Trophoblast cell (in vitro differentiated cells and primary cell): ENCODE measurements around the gene ZMYND19.

Experiments
- DNase-seq, 2 donors: peaks; one replicate each; pipeline ENCODE4 v3.0.0-alpha.2; 2016
- H2AFZ ChIP-seq: 2 replicates; pipeline ENCODE4 v1.6.1; 2013; ENCODE audit warnings: low read length, moderate library complexity, mild to moderate bottlenecking; ENCODE audit not compliant: insufficient read depth, poor library complexity
- H2AK5ac ChIP-seq: 2 replicates; pipeline ENCODE4 v1.6.1; 2013; ENCODE audit warnings: mild to moderate bottlenecking, low read length
- H2BK120ac ChIP-seq: 2 replicates; pipeline ENCODE4 v1.6.1; 2013; ENCODE audit warnings: low read length, mild to moderate bottlenecking, moderate library complexity; ENCODE audit not compliant: insufficient read depth, poor library complexity
- H2BK12ac ChIP-seq: 2 replicates; pipeline ENCODE4 v1.6.1; 2013; ENCODE audit warnings: mild to moderate bottlenecking, low read length, moderate library complexity
- H2BK5ac ChIP-seq: 2 replicates; pipeline ENCODE4 v1.6.1; 2013; ENCODE audit warnings: low read length, low read depth, moderate library complexity, mild to moderate bottlenecking; ENCODE audit not compliant: poor library complexity
- H3K14ac ChIP-seq: 2 replicates; pipeline ENCODE4 v1.6.1; 2013; ENCODE audit warnings: mild to moderate bottlenecking, low read length
- H3K18ac ChIP-seq: 2 replicates; pipeline ENCODE4 v1.6.1; 2013; ENCODE audit warnings: mild to moderate bottlenecking, low read length
- H3K23ac ChIP-seq: 2 replicates; pipeline ENCODE4 v1.6.1; 2013; ENCODE audit warnings: low read length
- H3K27ac ChIP-seq: 2 replicates; pipeline ENCODE4 v1.5.1; 2013; ENCODE audit warnings: low read depth, mild to moderate bottlenecking, inconsistent platforms, low read length, moderate library complexity
- H3K27me3 ChIP-seq: 2 replicates; pipeline ENCODE4 v1.6.1; 2013; ENCODE audit warnings: inconsistent platforms, mild to moderate bottlenecking, low read length, moderate library complexity; ENCODE audit not compliant: insufficient read depth
- H3K36me3 ChIP-seq, 2 experiments: 1 replicate in 1 of 2; 2 replicates in 1 of 2; pipeline ENCODE4 v1.6.1; 2013; ENCODE audit warnings: low read length in 2 of 2, mild to moderate bottlenecking in 2 of 2, moderate library complexity in 1 of 2; ENCODE audit not compliant: insufficient read depth in 2 of 2, control insufficient read depth in 1 of 2
- H3K4ac ChIP-seq: 2 replicates; pipeline ENCODE4 v1.6.1; 2013; ENCODE audit warnings: low read depth, mild to moderate bottlenecking, low read length, moderate library complexity
- H3K4me1 ChIP-seq, 2 experiments: 1 replicate in 1 of 2; 2 replicates in 1 of 2; pipeline ENCODE4 v1.6.1; 2013; ENCODE audit warnings: low read length in 2 of 2, mild to moderate bottlenecking in 2 of 2, moderate library complexity in 1 of 2; ENCODE audit not compliant: insufficient read depth in 2 of 2, control insufficient read depth in 1 of 2
- H3K4me2 ChIP-seq: 2 replicates; pipeline ENCODE4 v1.6.1; 2013; ENCODE audit warnings: inconsistent platforms, mild to moderate bottlenecking, low read length, moderate library complexity
- H3K4me3 ChIP-seq: 2 replicates; pipeline ENCODE4 v1.5.1; 2013; ENCODE audit warnings: mild to moderate bottlenecking, low read depth, low read length, inconsistent platforms
- H3K79me1 ChIP-seq: one replicate; pipeline ENCODE4 v1.6.1; 2013; ENCODE audit warnings: low read length
- H3K79me2 ChIP-seq: 2 replicates; pipeline ENCODE4 v1.6.1; 2013; ENCODE audit warnings: low read length, mild to moderate bottlenecking; ENCODE audit not compliant: control insufficient read depth, insufficient read depth, poor library complexity
- H3K9ac ChIP-seq: 2 replicates; pipeline ENCODE4 v1.6.1; 2013; ENCODE audit warnings: mild to moderate bottlenecking, low read length
- H3K9me3 ChIP-seq: 2 replicates; pipeline ENCODE4 v1.6.1; 2013; ENCODE audit warnings: low read depth, mild to moderate bottlenecking, control low read depth, inconsistent platforms, low read length; ENCODE audit not compliant: insufficient read depth
- H4K12ac ChIP-seq: 2 replicates; pipeline ENCODE4 v1.6.1; 2013; ENCODE audit warnings: low read depth, mild to moderate bottlenecking, low read length, moderate library complexity
- H4K8ac ChIP-seq: 2 replicates; pipeline ENCODE4 v1.6.1; 2013; ENCODE audit warnings: low read depth, mild to moderate bottlenecking, low read length, moderate library complexity
- H4K91ac ChIP-seq: one replicate; pipeline ENCODE4 v1.6.1; 2013; ENCODE audit warnings: low read depth, mild to moderate bottlenecking, low read length, moderate library complexity
- WGBS: extraction: QIAGEN DNeasy Blood & Tissue Kit; methylation state at CpG from one replicate; pipeline ENCODE4 v1.1.7; 2013; ENCODE audit warnings: missing lambda C conversion rate; ENCODE audit not compliant: insufficient read length, insufficient coverage; ENCODE audit errors: extremely low coverage; 5-methylcytosine and 5-hydroxymethylcytosine counted together

The ZMYND19 gene

DNA sequence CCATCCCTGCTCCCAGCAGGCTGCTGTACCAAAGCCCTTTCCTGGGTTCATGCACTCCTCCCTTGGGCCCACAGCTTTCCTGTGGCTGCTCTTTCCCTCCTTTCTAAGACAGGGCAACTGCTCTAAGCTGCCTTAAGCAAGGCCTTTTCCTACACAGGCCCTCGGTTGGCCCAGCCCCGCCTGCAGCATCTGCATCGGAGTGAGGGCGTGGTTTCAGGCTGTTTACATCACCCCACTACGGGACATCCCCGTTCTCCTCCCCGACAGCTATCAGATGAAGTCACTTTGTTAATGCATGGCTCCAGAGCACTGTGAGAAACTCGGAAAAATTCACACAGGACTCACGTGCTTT is 15.0 kb downstream of the ZMYND19 start:
- Histone ChIP-seq H3K79me1 (peaks cover 4% of the 10 kb centered on the region), H3K23ac (no peak overlapping the region), H4K8ac (no peak overlapping the region), H3K4me3 (no peak overlapping the region), H3K14ac (no peak overlapping the region), H2BK12ac (no peak overlapping the region), H3K9ac (no peak overlapping the region), H3K9me3 (no peaks in the 10 kb centered on the region), H3K79me2 (peaks cover 6% of the 10 kb centered on the region), H2BK120ac (no peak overlapping the region), H3K27me3 (no peaks in the 10 kb centered on the region), H4K91ac (no peak overlapping the region), H3K4me2 (no peak overlapping the region), H3K36me3 (peaks cover 35 to 41% of the 10 kb centered on the region in 2 experiments), H3K18ac (no peak overlapping the region), H2BK5ac (no peak overlapping the region), H2AFZ (no peak overlapping the region), H3K27ac (no peak overlapping the region), H4K12ac (no peak overlapping the region), H3K4ac (no peak overlapping the region), H2AK5ac (no peak overlapping the region), H3K4me1 (peaks cover 9 to 11% of the 10 kb centered on the region in 2 experiments)
- no CpG with 5 or more reads among the region's 9 CpGs for WGBS
- DNase-seq, result no peak

DNA sequence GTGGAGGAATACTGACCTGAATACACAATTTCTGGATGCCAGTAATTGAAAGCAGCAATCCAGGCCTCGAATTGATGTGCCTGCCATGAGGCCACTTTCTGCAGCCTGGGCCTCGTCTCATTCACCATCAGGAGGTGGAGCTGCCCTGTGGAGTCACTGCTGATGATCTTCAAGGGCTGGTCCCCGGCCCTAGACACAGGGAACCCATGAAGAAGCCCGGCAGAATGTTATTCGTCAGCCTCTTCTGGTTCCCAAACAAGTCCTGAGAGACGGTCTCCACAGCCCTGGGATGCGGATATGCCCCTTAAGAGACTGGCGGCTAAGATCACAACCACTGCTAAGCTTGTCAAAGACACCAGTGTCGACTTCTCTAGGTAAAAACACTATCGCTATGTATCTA is 16.1 kb downstream of the ZMYND19 start:
- Histone ChIP-seq H3K9me3 (peaks cover 4% of the 10 kb centered on the region), H3K36me3 (peaks cover 31 to 41% of the 10 kb centered on the region in 2 experiments), H2AK5ac (no peak overlapping the region), H3K4me2 (no peak overlapping the region), H2BK12ac (no peak overlapping the region), H4K12ac (no peak overlapping the region), H2BK5ac (no peak overlapping the region), H4K8ac (no peak overlapping the region), H3K4ac (no peak overlapping the region), H3K79me2 (peaks cover 6% of the 10 kb centered on the region), H3K23ac (no peak overlapping the region), H2AFZ (no peak overlapping the region), H2BK120ac (no peak overlapping the region), H3K79me1 (peaks cover 4% of the 10 kb centered on the region), H3K14ac (no peak overlapping the region), H3K4me1 (peaks cover 8 to 9% of the 10 kb centered on the region in 2 experiments), H3K18ac (no peak overlapping the region), H3K27me3 (no peaks in the 10 kb centered on the region), H3K27ac (no peak overlapping the region), H3K9ac (no peak overlapping the region), H3K4me3 (no peak overlapping the region), H4K91ac (no peak overlapping the region)
- DNase-seq, result no peak
- WGBS, result no CpG with 5 or more reads among the region's 10 CpGs

DNA sequence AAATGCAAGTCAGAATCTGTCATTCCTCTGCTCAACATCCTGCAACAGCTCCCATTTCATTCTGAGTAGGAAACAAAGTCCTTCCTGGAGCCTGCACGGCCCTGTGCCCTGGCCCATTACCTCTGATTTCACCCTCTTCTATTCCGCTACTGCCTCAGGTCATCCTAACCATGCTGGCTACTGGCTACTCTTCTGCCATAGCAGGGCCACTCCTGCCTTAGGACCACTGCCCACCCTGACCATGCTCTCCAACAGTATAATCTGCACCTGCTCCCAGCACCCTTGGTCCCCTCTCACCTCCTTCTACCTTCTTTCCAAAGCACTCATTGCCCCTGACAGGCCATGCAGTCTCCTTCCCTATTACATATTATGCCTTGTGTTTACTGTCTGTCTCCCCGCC is 19.7 kb downstream of the ZMYND19 start:
- Histone ChIP-seq H2AK5ac (no peak overlapping the region), H4K12ac (no peak overlapping the region), H2AFZ (no peak overlapping the region), H3K79me2 (no peaks in the 10 kb centered on the region), H4K8ac (no peak overlapping the region), H3K4me2 (no peak overlapping the region), H2BK12ac (no peak overlapping the region), H3K4ac (no peak overlapping the region), H4K91ac (no peak overlapping the region), H3K27me3 (no peaks in the 10 kb centered on the region), H3K14ac (no peak overlapping the region), H2BK120ac (no peak overlapping the region), H3K18ac (no peak overlapping the region), H3K79me1 (no peaks in the 10 kb centered on the region), H3K4me1 (no peaks in the 10 kb centered on the region), H3K27ac (no peak overlapping the region), H3K23ac (no peak overlapping the region), H2BK5ac (no peak overlapping the region), H3K9me3 (peaks cover 4% of the 10 kb centered on the region), H3K36me3 (peaks cover 30 to 42% of the 10 kb centered on the region in 2 experiments), H3K4me3 (no peak overlapping the region), H3K9ac (peak overlapping the region; percentile 38)
- WGBS, result no CpG with 5 or more reads among the region's 3 CpGs
- DNase-seq, result no peak

DNA sequence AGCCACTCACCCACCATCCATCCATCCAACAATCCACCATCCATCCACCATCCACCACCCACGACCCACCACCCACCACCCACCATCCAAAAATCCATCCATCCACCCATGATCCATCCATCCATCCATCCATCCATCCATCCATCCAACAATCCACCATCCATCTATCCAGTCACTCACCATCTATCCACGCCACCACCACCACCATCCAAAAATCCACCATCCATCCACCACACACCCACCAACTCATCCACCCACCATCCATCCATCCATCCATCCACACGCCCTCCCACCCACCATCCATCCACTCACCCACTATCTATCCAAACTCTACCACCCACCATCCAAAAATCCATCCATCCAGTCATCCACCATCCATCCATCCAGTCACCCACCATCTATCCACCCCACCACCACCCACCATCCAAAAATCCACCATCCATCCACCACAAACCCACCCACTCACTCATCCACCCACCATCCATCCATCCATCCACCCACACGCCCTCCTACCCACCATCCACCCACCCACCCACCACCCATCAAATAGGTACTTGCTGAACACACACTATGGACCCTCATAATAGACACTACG is 20.6 kb downstream of the ZMYND19 start:
- 100% methylated on average over 3 of the region's 5 CpGs for WGBS
- H2BK5ac ChIP-seq, result no peak overlapping the region
- no peak overlapping the region for H3K4ac ChIP-seq
- H3K9ac ChIP-seq, result no peak overlapping the region
- H3K36me3 ChIP-seq, result peaks cover 26 to 37% of the 10 kb centered on the region in 2 experiments
- no peak overlapping the region for H3K4me3 ChIP-seq
- H4K91ac ChIP-seq, result no peak overlapping the region
- no peak overlapping the region for H3K18ac ChIP-seq
- H3K27ac ChIP-seq, result no peak overlapping the region
- no peak overlapping the region for H2BK120ac ChIP-seq
- no peak overlapping the region for H3K14ac ChIP-seq
- no peak overlapping the region for H3K4me2 ChIP-seq
- H3K27me3 ChIP-seq, result no peaks in the 10 kb centered on the region
- H2BK12ac ChIP-seq, result no peak overlapping the region
- H4K12ac ChIP-seq, result no peak overlapping the region
- H4K8ac ChIP-seq, result no peak overlapping the region
- no peaks in the 10 kb centered on the region for H3K79me1 ChIP-seq
- H3K9me3 ChIP-seq, result peaks cover 5% of the 10 kb centered on the region
- no peaks in the 10 kb centered on the region for H3K4me1 ChIP-seq
- H3K79me2 ChIP-seq, result no peaks in the 10 kb centered on the region
- H2AFZ ChIP-seq, result no peak overlapping the region
- no peak for DNase-seq
- no peak overlapping the region for H2AK5ac ChIP-seq
- H3K23ac ChIP-seq, result no peak overlapping the region
